H1 (cell line): ENCODE data around the gene LRRC41. TPM values are rescaled to one million over a fixed set of nuclear protein-coding genes. Genes with fewer than 3 reads are reported as not detected.
A peak's percentile ranks its signal among the peaks of the same experiment; 100 is the strongest.

Experiments used
- BRCA1 ChIP-seq: IDR thresholded peaks from 2 replicates; pipeline ENCODE4 v1.6.1; 2012; ENCODE audit warnings: low read depth, low read length, improper control_type of control experiment
- HDAC2 ChIP-seq, 2 experiments: fragments of 300-600 bp in 1 of 2; sonication (generic) in 1 of 2; IDR thresholded peaks; 2 replicates each; pipeline ENCODE4 v1.6.1; 2011 to 2012; ENCODE audit warnings: low read depth in 2 of 2, low read length in 2 of 2, mild to moderate bottlenecking in 2 of 2, moderate library complexity in 2 of 2, borderline replicate concordance in 1 of 2, inconsistent platforms in 1 of 2
- KDM5A ChIP-seq: fragments of 200-600 bp; IDR thresholded peaks from 2 replicates; pipeline ENCODE4 v1.7.1; 2012; ENCODE audit warnings: mild to moderate bottlenecking, low read length, inconsistent platforms, mixed read lengths
- NANOG ChIP-seq: IDR thresholded peaks from 2 replicates; pipeline ENCODE4 v1.6.1; 2011; ENCODE audit warnings: low read length, low read depth, mild to moderate bottlenecking, inconsistent platforms; ENCODE audit not compliant: insufficient read depth, poor library complexity, severe bottlenecking
- NRF1 ChIP-seq: IDR thresholded peaks from 2 replicates; pipeline ENCODE4 v1.6.1; 2011; ENCODE audit warnings: mild to moderate bottlenecking, low read depth, low read length, improper control_type of control experiment
- PHF8 ChIP-seq: fragments of 200-600 bp; sonication (generic); conservative IDR thresholded peaks from 2 replicates; pipeline ENCODE4 v1.7.1; 2012; ENCODE audit warnings: low read depth, mild to moderate bottlenecking, inconsistent platforms, low read length, moderate library complexity
- RAD21 ChIP-seq, 2 experiments: IDR thresholded peaks in 1 of 2; conservative IDR thresholded peaks in 1 of 2; 2 replicates each; pipeline ENCODE4 v1.6.1; 2011; ENCODE audit warnings: low read depth in 2 of 2, low read length in 2 of 2, improper control_type of control experiment in 1 of 2, inconsistent platforms in 1 of 2, mild to moderate bottlenecking in 1 of 2, moderate library complexity in 1 of 2
- SIN3A ChIP-seq, 2 experiments: IDR thresholded peaks in 1 of 2; conservative IDR thresholded peaks in 1 of 2; 2 replicates each; pipeline ENCODE4 v1.6.1; 2011 to 2012; ENCODE audit warnings: low read length in 2 of 2, improper control_type of control experiment in 1 of 2, low read depth in 1 of 2, mild to moderate bottlenecking in 1 of 2
- polyA plus RNA-seq, 7 experiments: library from polyadenylated mRNA; depleted of rRNA in 3 of 7; stranded (reverse) in 5 of 7; unstranded in 2 of 7; fragments of >200 nt in 5 of 7; fragments of 200-250 nt in 2 of 7; gene quantifications; 1 replicate in 5 of 7; 2 replicates in 1 of 7; 4 replicates in 1 of 7; pipeline versions ENCODE4 v1.2.1 to v1.2.3, GENCODE V29; 2011 to 2013; ENCODE audit warnings: missing spikeins in 2 of 7, mixed read lengths in 2 of 7
- total RNA-seq: library from RNA; stranded (reverse); fragmentation: NEBNext Ultra II Directional; extraction: Animal tissue kit (Norgen Biotek cat#: 25700); gene quantifications from 2 replicates; pipeline ENCODE4 v1.2.1, GENCODE V29; 2021

LRRC41 gene
- total and polyA plus RNA-seq, 2 of the 8 experiments (the other 6 are each of a cell fraction or from before 2014, with no cell fraction given), result 36.8 to 51.2 TPM

DNA sequence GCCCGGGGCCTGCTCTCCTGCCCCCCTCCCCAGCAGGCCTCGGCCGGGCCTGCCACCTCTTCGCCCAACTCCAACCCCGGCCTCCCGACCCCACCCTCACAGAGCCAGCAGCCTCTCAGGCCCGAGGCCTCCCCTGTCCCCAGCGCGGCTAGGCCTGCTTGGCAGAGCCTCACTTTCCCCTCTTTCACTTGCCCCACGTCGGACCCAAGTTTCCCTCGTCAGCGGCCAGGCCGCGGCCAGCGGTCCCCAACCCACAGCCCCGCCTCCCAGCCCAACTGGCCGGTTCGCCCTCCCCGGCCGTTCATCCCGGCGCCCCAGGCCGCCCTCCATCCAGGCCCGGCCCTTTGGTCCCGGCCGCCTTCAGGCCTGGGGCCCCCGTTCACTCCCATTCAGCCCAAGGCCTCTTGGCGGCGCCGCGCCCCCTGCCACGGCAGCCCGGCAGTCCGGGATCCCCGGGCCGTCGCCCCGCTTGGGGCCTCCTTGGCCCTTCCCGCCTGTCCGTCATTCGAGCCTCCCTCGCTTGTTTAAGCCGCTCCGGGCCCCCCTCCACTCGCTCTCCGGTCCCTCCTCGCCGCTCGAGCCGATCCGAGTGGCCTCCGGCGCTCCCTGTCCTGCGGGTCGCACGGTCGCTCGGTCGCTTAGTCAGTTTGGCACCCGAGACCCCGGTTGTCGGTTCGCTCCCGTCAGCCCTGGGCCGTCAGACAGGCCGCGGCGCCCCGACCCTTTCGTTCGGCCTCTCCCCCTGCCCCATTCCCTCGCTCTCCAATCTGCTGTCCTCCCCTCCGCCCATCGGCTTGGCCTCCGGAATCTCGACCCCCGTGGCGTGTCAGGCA, 1.4 kb downstream of the LRRC41 start (continued):
- TF ChIP-seq PHF8 (peak; percentile 42; the same call in 1 of the 2 replicates), BRCA1 (no peak), NRF1 (no peak), RAD21 (IDR thresholded peaks at IDR 0.05 in 1 of 2, conservative IDR thresholded peaks at IDR 0.05 in 1 of 2; ENCODE audit: low read depth in 2 of 2, low read length in 2 of 2) (peak; percentile 1 to 44; a peak in 3 of 4 replicates), KDM5A (no peak), SIN3A (conservative IDR thresholded peaks at IDR 0.05 in 1 of 2, IDR thresholded peaks at IDR 0.05 in 1 of 2; ENCODE audit: low read depth in 1 of 2, low read length in 2 of 2) (peak; percentile 1 to 25; a peak in 1 of 4 replicates), NANOG (peak; percentile 11), HDAC2 (IDR thresholded peaks at IDR 0.05; ENCODE audit: borderline replicate concordance in 1 of 2, low read depth in 2 of 2, low read length in 2 of 2) (0 out of 4 replicates have a peak, but pooled peaks of 1 of the 2 experiments have one; percentile 17)
- TF ChIP-seq, all 59 proteins: peak for 8
